ENCODE measurements around the gene FRS3. TPM values are rescaled to one million over a fixed set of nuclear protein-coding genes. Genes with fewer than 3 reads are reported as not detected.

The FRS3 gene
- total RNA-seq, 4 donors from 2014 or later = 1.9 to 3.9 (median 3.7) TPM

DNA sequence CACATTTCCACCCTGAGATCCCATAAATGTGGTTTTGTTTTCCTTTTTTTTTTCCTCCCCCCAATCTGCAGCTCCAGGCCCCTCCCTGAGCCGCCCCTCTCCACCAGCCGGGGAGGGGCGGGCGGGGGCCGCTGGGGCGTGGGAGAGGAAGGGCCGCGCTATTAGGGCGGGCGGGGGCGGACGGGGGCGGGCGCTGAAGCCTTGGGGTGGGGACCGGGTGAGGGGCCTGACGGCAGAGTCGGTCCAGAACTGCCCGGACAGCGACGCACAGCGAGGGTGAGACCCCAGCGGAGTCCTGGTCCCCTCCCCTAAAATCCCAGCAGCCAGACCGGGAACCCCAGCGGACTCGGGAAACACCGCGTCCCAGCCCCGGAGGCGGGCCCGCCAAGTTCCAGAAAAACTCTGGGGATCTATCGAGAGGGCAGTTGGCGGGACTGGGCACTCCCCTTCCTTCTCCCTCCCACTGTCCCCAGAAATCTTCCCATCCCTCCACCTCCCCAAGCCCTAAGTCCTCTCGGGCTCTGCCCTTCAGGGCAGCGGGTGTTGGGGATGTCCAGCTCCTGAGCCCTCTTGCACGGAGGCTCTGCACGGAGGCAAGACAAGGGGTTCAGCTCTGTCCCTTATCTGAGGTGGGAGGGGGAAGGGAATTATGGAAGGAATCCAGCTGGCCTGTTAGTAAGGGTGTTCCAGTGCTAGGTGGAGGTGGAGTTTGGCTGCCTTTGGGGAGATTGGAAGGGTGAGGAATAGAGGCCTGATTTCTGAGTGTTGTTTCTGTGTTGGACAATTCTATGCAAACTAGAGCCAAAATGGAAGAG, 1.1 kb upstream of the FRS3 start, which contains the start of gene PRICKLE4:
TSS of gene PRICKLE4 (plus strand) at position 232 of the 815 bp plus-strand sequence. CDS start 2,692 bp downstream, outside the sequence.
- 0% methylated on average over 25 of the region's 36 CpGs for WGBS
- H3K9me3 ChIP-seq = no peaks in the 10 kb centered on the region
- peak within 1 kb of the TSS; percentile 74 for H3K27ac ChIP-seq
- H3K4me3 ChIP-seq = peak within 1 kb of the TSS; percentile 89
- H3K4me1 ChIP-seq = peaks cover 52% of the 10 kb centered on the region
- H3K36me3 ChIP-seq = peaks cover 7% of the 10 kb centered on the region
- no peaks in the 10 kb centered on the region for H3K27me3 ChIP-seq
- TF ChIP-seq EP300 (IDR thresholded peaks at IDR 0.05) (no peak), POLR2AphosphoS5 (IDR thresholded peaks at IDR 0.05) (no peak)
- TF ChIP-seq, protein P1, sequence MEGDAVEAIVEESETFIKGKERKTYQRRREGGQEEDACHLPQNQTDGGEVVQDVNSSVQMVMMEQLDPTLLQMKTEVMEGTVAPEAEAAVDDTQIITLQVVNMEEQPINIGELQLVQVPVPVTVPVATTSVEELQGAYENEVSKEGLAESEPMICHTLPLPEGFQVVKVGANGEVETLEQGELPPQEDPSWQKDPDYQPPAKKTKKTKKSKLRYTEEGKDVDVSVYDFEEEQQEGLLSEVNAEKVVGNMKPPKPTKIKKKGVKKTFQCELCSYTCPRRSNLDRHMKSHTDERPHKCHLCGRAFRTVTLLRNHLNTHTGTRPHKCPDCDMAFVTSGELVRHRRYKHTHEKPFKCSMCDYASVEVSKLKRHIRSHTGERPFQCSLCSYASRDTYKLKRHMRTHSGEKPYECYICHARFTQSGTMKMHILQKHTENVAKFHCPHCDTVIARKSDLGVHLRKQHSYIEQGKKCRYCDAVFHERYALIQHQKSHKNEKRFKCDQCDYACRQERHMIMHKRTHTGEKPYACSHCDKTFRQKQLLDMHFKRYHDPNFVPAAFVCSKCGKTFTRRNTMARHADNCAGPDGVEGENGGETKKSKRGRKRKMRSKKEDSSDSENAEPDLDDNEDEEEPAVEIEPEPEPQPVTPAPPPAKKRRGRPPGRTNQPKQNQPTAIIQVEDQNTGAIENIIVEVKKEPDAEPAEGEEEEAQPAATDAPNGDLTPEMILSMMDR (IDR thresholded peaks at IDR 0.05) = no peak
- DNase-seq (ENCODE audit: low spot score in 2 of 2) = no peak

DNA sequence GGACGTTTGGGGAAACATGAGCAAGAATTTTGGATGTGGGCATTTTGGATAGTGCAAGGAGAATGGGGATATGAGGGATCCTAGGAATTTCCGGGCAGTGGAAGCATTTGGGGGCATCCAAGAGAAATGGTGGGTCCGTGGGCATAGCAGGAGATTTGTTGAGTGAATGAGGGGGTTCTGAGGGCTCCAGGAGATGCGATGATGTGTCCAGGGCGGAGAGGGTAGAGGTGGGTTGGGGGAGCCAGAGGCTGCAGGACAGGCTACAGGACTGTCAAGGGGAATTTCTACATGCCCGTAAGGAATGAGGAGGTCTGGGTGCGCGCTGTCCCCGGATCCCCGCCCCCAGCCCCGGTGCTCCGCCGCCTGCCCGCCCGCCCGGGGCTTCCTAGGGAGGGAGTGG, 364 bp downstream of the FRS3 start:
- Histone ChIP-seq H3K36me3 (peaks cover 21% of the 10 kb centered on the region), H3K27me3 (no peaks in the 10 kb centered on the region), H3K4me1 (peaks cover 37% of the 10 kb centered on the region), H3K27ac (peak overlapping the region; percentile 74), H3K9me3 (no peaks in the 10 kb centered on the region), H3K4me3 (peak overlapping the region; percentile 89)
- 4% methylated on average over 10 of the region's 16 CpGs for WGBS
- TF ChIP-seq EP300 (IDR thresholded peaks at IDR 0.05) (no peak), POLR2AphosphoS5 (IDR thresholded peaks at IDR 0.05) (no peak), POLR2A (IDR thresholded peaks at IDR 0.05) (no peak)
- TF ChIP-seq, protein P1 (IDR thresholded peaks at IDR 0.05) = no peak
- no peak for DNase-seq (ENCODE audit: low spot score in 2 of 2)

DNA sequence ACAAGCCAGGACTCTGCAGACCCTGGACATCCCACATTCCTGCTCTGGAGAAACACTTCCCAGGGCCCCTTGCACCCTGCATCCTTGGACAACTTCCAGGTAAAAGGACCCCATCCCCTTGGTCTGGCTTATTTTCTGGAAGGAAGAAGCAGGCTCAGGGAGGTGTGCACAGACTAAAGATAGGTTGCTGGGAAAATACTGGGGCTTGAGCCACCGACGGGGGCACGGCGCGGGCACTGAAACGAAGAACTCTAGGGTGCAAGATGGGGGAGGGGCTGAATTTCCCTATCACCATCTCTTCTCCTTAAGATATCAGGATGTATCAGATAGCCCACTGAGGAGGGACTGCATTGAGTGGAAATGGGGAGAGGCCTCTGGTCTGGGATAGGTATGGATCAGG, 805 bp downstream of the FRS3 start:
- WGBS = 55% methylated on average over 6 of the region's 6 CpGs
- Histone ChIP-seq H3K4me3 (peak overlapping the region; percentile 89), H3K36me3 (peaks cover 25% of the 10 kb centered on the region), H3K27ac (no peak overlapping the region), H3K9me3 (no peaks in the 10 kb centered on the region), H3K27me3 (no peaks in the 10 kb centered on the region), H3K4me1 (peaks cover 33% of the 10 kb centered on the region)
- TF ChIP-seq POLR2AphosphoS5 (IDR thresholded peaks at IDR 0.05) = no peak
- TF ChIP-seq EP300 (IDR thresholded peaks at IDR 0.05) = no peak
- TF ChIP-seq POLR2A (IDR thresholded peaks at IDR 0.05) = no peak
- TF ChIP-seq, protein P1 (IDR thresholded peaks at IDR 0.05) = no peak
- no peak for DNase-seq (ENCODE audit: low spot score in 2 of 2)

DNA sequence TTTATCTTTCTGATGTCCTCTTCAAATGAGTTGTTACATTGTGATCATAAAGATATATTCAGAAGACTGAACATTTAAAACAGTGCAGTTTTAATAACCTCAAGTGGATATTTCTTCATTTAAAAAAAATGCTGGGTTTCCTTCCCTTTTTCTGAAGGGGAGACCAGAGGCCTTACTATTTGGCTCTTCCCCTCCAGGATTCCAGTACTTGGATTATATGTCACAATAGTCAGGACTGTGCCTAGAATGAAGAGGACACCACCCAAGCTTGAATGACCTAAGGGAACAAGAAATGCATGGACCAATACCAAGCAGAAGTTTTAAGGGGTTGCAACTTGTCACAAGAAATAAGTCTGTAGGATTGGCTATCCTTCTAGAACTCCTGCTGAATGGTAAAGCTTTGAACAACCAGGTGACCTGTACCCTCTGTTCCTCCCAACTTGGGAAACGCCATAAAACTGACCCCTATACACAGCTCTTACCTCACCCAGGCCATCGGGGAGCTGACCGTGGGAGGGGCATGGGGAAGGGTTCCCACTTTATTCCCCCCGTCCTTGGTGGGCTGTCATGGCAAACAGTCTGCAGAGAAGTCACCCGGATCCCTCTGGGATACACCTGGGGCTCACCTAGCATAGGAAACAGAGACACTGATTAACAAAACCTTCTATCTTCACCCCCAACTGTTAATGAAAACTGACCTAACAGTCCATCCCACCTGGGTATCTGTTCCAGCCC, 2.0 kb downstream of the FRS3 start:
- Histone ChIP-seq H3K36me3 (peaks cover 37% of the 10 kb centered on the region), H3K9me3 (no peaks in the 10 kb centered on the region), H3K4me3 (no peak overlapping the region), H3K27ac (no peak overlapping the region), H3K27me3 (no peaks in the 10 kb centered on the region), H3K4me1 (peaks cover 30% of the 10 kb centered on the region)
- TF ChIP-seq POLR2A (IDR thresholded peaks at IDR 0.05) = no peak
- TF ChIP-seq, protein P1 (IDR thresholded peaks at IDR 0.05) = no peak
- no peak for TF ChIP-seq POLR2AphosphoS5 (IDR thresholded peaks at IDR 0.05)
- TF ChIP-seq EP300 (IDR thresholded peaks at IDR 0.05) = no peak
- 81% methylated on average over 5 of the region's 5 CpGs for WGBS
- peak in 1 of 2 donors; percentile 52 for DNase-seq (ENCODE audit: low spot score in 2 of 2)
